Activated CD4-positive, alpha-beta T cell treated with anti-CD3 and anti-CD28 coated beads for 4 hours (primary cell): Measurements from ENCODE around the gene RCE1.

Experiments
- DNase-seq, 2 donors: peaks; one replicate each; pipeline ENCODE4 v3.0.0-alpha.2; 2020

Gene RCE1

DNA sequence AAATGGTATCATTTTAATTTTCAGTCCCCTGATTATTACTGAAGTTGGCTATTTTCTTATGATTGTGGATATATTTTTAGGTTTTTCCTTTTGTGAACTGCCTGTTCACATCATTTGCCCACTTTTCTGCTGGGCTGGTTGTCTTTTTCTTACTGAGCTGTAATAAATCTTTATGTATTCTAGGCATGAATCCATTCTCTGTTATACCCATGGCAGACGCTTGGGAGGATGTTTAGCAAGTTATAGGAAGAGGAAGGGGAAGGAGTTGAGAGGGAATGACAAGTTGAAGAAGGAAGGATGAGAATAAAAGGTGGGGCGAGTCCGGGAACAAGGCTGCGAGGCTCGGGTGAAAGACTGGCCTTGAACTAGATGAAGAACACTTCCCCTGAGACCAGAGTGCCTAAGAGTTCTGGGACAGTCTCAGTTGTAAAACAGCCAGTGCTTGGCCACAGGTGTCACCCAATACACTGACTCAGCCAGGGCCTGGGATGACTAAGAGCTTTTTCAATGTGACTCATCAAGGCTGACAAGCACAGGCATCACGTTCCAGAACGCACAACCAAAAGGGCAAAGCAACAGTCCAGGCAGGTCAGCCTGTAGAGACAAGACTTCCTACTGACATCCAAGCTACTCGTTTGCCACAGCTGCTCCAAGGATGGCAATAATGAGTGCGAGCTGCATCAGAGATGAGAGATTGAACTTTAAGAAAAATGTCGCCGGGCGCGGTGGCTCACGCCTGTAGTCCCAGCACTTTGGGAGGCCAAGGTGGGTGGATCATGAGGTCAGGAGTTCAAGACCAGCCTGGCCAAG, 48.8 kb downstream of the RCE1 start:
- DNase-seq = peak; percentile 24 to 30

DNA sequence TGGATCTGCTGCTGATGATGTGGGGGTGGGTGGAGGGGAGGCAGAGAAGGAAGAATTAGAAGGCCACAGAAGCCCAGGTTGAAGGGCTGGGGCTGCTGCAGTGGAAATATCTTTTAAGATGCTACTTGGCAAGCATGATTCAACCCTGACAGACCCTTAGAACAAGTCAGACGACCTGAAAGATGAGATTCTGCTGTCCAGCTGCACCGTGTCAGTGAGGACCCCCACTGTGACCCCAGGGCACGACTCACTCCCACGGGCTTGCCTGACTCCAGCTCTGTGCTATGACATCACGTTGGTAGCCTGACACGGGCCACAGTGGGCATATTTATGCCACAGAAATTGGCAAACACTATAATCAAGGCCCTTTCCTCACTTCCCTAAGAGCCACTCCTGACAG, 49.7 kb downstream of the RCE1 start:
- DNase-seq = no peak

DNA sequence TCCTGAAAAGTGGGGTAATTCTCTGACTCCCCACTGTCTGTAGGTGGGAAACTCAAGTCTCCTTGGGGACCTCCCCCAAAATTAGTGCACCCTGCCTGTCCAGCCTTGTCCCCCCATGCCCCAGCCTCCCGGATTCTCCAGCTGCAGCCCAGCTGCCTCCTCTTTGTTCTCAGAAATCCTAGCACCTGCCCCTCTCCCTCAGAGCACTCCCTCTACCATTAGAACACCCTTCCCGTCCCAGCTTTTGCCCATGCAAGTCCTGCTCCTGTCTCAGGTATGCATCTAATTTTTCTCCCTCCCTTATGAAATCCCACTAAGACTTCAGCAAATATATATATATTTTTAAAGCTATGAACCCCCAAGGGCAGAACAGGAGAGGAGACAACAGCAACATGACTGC, 50.9 kb downstream of the RCE1 start:
- DNase-seq = no peak
